ENCODE data around the gene HAUS7.

Gene HAUS7

GRCh38 chrX:153477901-153478300 lies 7.5 kb upstream of the HAUS7 start:
- no peak for DNase-seq (ENCODE audit: low read depth in 2 of 3, low spot score in 1 of 3)

GRCh38 chrX:153477364-153477857 lies 7.0 kb upstream of the HAUS7 start:
- DNase-seq (ENCODE audit: low read depth in 2 of 3, low spot score in 1 of 3): no peak

- no peak for DNase-seq (ENCODE audit: low read depth in 2 of 3, low spot score in 1 of 3)
Measured at GRCh38 chrX:153476666-153477363, 6.4 kb upstream of the HAUS7 start.

- DNase-seq (ENCODE audit: low read depth in 2 of 3, low spot score in 1 of 3): no peak
Measured at GRCh38 chrX:153475751-153476281, 5.4 kb upstream of the HAUS7 start.

- DNase-seq (ENCODE audit: low read depth in 2 of 3, low spot score in 1 of 3): no peak
Measured at GRCh38 chrX:153475271-153475670, 4.9 kb upstream of the HAUS7 start.

- peak in 1 of 3 donors; percentile 8 for DNase-seq (ENCODE audit: low read depth in 2 of 3, low spot score in 1 of 3)
Measured at GRCh38 chrX:153474718-153475117, 4.3 kb upstream of the HAUS7 start.

- no peak for DNase-seq (ENCODE audit: low read depth in 2 of 3, low spot score in 1 of 3)
Measured at GRCh38 chrX:153474266-153474665, 3.9 kb upstream of the HAUS7 start.

- no peak for DNase-seq (ENCODE audit: low read depth in 2 of 3, low spot score in 1 of 3)
Measured at GRCh38 chrX:153473126-153473525, 2.8 kb upstream of the HAUS7 start.

GRCh38 chrX:153471663-153472280 lies 1.4 kb upstream of the HAUS7 start:
- DNase-seq (ENCODE audit: low read depth in 2 of 3, low spot score in 1 of 3): no peak

GRCh38 chrX:153469811-153470410 lies 465 bp downstream of the HAUS7 start:
- DNase-seq (ENCODE audit: low read depth in 2 of 3, low spot score in 1 of 3): peak in 2 of 3 donors; percentile 4 to 10

- DNase-seq (ENCODE audit: low read depth in 2 of 3, low spot score in 1 of 3): no peak
Measured at GRCh38 chrX:153468008-153468580, 2.3 kb downstream of the HAUS7 start.

GRCh38 chrX:153465691-153466380 lies 4.5 kb downstream of the HAUS7 start:
- no peak for DNase-seq (ENCODE audit: low read depth in 2 of 3, low spot score in 1 of 3)

GRCh38 chrX:153464116-153464515 lies 6.3 kb downstream of the HAUS7 start:
- DNase-seq (ENCODE audit: low read depth in 2 of 3, low spot score in 1 of 3): no peak

GRCh38 chrX:153463556-153463955 lies 6.8 kb downstream of the HAUS7 start:
- DNase-seq (ENCODE audit: low read depth in 2 of 3, low spot score in 1 of 3): no peak

GRCh38 chrX:153463031-153463430 lies 7.3 kb downstream of the HAUS7 start:
- no peak for DNase-seq (ENCODE audit: low read depth in 2 of 3, low spot score in 1 of 3)

- no peak for DNase-seq (ENCODE audit: low read depth in 2 of 3, low spot score in 1 of 3)
Measured at GRCh38 chrX:153462291-153462690, 8.1 kb downstream of the HAUS7 start.

GRCh38 chrX:153460826-153461225 lies 9.6 kb downstream of the HAUS7 start:
- peak in 2 of 3 donors; percentile 23 to 30 for DNase-seq (ENCODE audit: low read depth in 2 of 3, low spot score in 1 of 3)

GRCh38 chrX:153459986-153460385 lies 10.4 kb downstream of the HAUS7 start:
- DNase-seq (ENCODE audit: low read depth in 2 of 3, low spot score in 1 of 3): no peak

GRCh38 chrX:153458476-153458875 lies 11.9 kb downstream of the HAUS7 start:
- no peak for DNase-seq (ENCODE audit: low read depth in 2 of 3, low spot score in 1 of 3)

- no peak for DNase-seq (ENCODE audit: low read depth in 2 of 3, low spot score in 1 of 3)
Measured at GRCh38 chrX:153457827-153458466, 12.4 kb downstream of the HAUS7 start.
